CD4-positive, alpha-beta memory T cell (primary cell): Measurements from ENCODE around the gene CELF6. TPM values are rescaled to one million over a fixed set of nuclear protein-coding genes. Genes with fewer than 3 reads are reported as not detected.

Experiments
- CTCF ChIA-PET: fragments of 350-600 bp; sonication (Branson Sonifier 250); formaldehyde crosslinking; loops from one replicate; lab custom pipeline; 2021; ENCODE audit warnings: inconsistent platforms; ENCODE audit not compliant: partially characterized antibody; lab: Charles Lee
- POLR2A ChIA-PET: fragments of 350-600 bp; sonication (Branson Sonifier 250); formaldehyde crosslinking; loops from one replicate; lab custom pipeline; 2021; ENCODE audit not compliant: partially characterized antibody; lab: Charles Lee
- DNase-seq, 5 donors: peaks; one replicate each; pipeline versions ENCODE4 v3.0.0 to v3.0.0-alpha.2; 2020 to 2022; ENCODE audit warnings: mixed read lengths in 1 of 5
- H3K27ac ChIP-seq: one replicate; pipeline ENCODE4 v1.7.0; 2013; ENCODE audit warnings: low read depth, low read length
- H3K27me3 ChIP-seq: 2 replicates; pipeline ENCODE4 v1.7.0; 2013; ENCODE audit warnings: mild to moderate bottlenecking, low read length, moderate library complexity; ENCODE audit not compliant: insufficient read depth
- H3K36me3 ChIP-seq: 2 replicates; pipeline ENCODE4 v1.7.0; 2013; ENCODE audit warnings: mild to moderate bottlenecking, low read length, moderate library complexity; ENCODE audit not compliant: insufficient read depth
- H3K4me1 ChIP-seq: 2 replicates; pipeline ENCODE4 v1.7.0; 2013; ENCODE audit warnings: mild to moderate bottlenecking, low read length, moderate library complexity; ENCODE audit not compliant: insufficient read depth
- H3K4me3 ChIP-seq, 2 donors: one replicate each; pipeline ENCODE4 v1.7.0; 2013; ENCODE audit warnings: low read length in 2 of 2, mild to moderate bottlenecking in 1 of 2
- H3K9me3 ChIP-seq, 2 donors: one replicate each; pipeline ENCODE4 v1.7.0; 2013; ENCODE audit warnings: low read length in 2 of 2, control low read depth in 1 of 2; ENCODE audit not compliant: control insufficient read depth in 1 of 2
- H3K27ac Mint-ChIP-seq, 7 donors: one replicate each; pipeline ENCODE4 v1.8.0; 2020 to 2021; ENCODE audit warnings: mixed read lengths in 7 of 7, mild to moderate bottlenecking in 6 of 7, inconsistent platforms in 3 of 7, moderate library complexity in 3 of 7
- H3K27me3 Mint-ChIP-seq, 2 donors: one replicate each; pipeline ENCODE4 v1.8.0; 2020 to 2021; ENCODE audit warnings: mixed read lengths in 2 of 2
- H3K36me3 Mint-ChIP-seq, 2 donors: one replicate each; pipeline ENCODE4 v1.8.0; 2020 to 2021; ENCODE audit warnings: mixed read lengths in 2 of 2, inconsistent platforms in 1 of 2, mild to moderate bottlenecking in 1 of 2
- H3K4me1 Mint-ChIP-seq, 4 donors: one replicate each; pipeline ENCODE4 v1.8.0; 2020 to 2021; ENCODE audit warnings: mixed read lengths in 4 of 4, mild to moderate bottlenecking in 1 of 4
- H3K4me3 Mint-ChIP-seq, 8 donors: one replicate each; pipeline ENCODE4 v1.8.0; 2020 to 2021; ENCODE audit warnings: mixed read lengths in 8 of 8, mild to moderate bottlenecking in 7 of 8, moderate library complexity in 6 of 8, inconsistent platforms in 3 of 8
- H3K9me3 Mint-ChIP-seq, 8 donors: one replicate each; pipeline ENCODE4 v1.8.0; 2020 to 2021; ENCODE audit warnings: mixed read lengths in 8 of 8, mild to moderate bottlenecking in 5 of 8, inconsistent platforms in 3 of 8, moderate library complexity in 1 of 8
- intact Hi-C: fragments of 100-400 bp; cut with micrococcal nuclease; formaldehyde crosslinking; loops from one replicate; pipeline ENCODE4 v1.15.1; 2023
- polyA plus RNA-seq, 2 donors: library from polyadenylated mRNA; unstranded; fragments of 300-500 nt; fragmentation: Illumina TruSeq; gene quantifications; one replicate each; pipeline ENCODE4 v1.2.3, GENCODE V29; 2021
- total RNA-seq, 2 experiments: library from RNA; stranded (reverse); gene quantifications; one replicate each; pipeline ENCODE4 v1.2.3, GENCODE V29; 2021

The CELF6 gene
- total and polyA plus RNA-seq, 4 experiments from 2014 or later: 2.6 to 4.9 TPM; not detected in 2

- Histone ChIP-seq H3K27ac (no peak overlapping the region), H3K36me3 (peaks cover 22% of the 10 kb centered on the region), H3K4me3 (no peak overlapping the region), H3K27me3 (no peaks in the 10 kb centered on the region), H3K9me3 (no peaks in the 10 kb centered on the region), H3K4me1 (peaks cover 18% of the 10 kb centered on the region)
- Mint-ChIP-seq H3K36me3 (peaks cover 21 to 31% of the 10 kb centered on the region in 2 donors), H3K27me3 (no peaks in the 10 kb centered on the region), H3K4me1 (peaks cover 13 to 30% (median 17%) of the 10 kb centered on the region in 4 donors), H3K9me3 (no peaks in the 10 kb centered on the region), H3K27ac (no peak overlapping the region), H3K4me3 (no peak overlapping the region)
- CTCF ChIA-PET: interaction anchor here (1.0 to 4.4 kb wide), 2 partner anchors 8 to 11 kb away, joined by 5 to 25 read pairs; partner anchors contain the start of gene PKM
- DNase-seq: no peak
- intact Hi-C loops: no loop called here
- POLR2A ChIA-PET: interaction anchor here (4.9 to 7.6 kb wide), 2 partner anchors 8 to 11 kb away, joined by 27 to 40 read pairs; partner anchors contain the start of gene PKM
These were observed 81.4 kb downstream of the CELF6 start for GRCh38 chr15:72238586-72238985.

- peaks cover 14 to 32% (median 19%) of the 10 kb centered on the region in 4 donors for H3K4me1 Mint-ChIP-seq
- intact Hi-C loops: no loop called here
- no peaks in the 10 kb centered on the region for H3K27me3 ChIP-seq
- peak overlapping the region in 1 of 8 donors; percentile 29 for H3K4me3 Mint-ChIP-seq
- H3K4me1 ChIP-seq: peaks cover 21% of the 10 kb centered on the region
- H3K27ac ChIP-seq: no peak overlapping the region
- ChIA-PET POLR2A (interaction anchor here (4.9 to 7.6 kb wide), 2 partner anchors 7 to 11 kb away, joined by 27 to 40 read pairs; partner anchors contain the start of gene PKM), CTCF (interaction anchor here (0.8 to 4.4 kb wide), 3 partner anchors 11 to 37 kb away, joined by 4 to 25 read pairs (median 22); no protein-coding TSS in a partner anchor)
- DNase-seq: no peak
- peaks cover 22% of the 10 kb centered on the region for H3K36me3 ChIP-seq
- no peak overlapping the region for H3K4me3 ChIP-seq
- H3K36me3 Mint-ChIP-seq: peaks cover 18 to 25% of the 10 kb centered on the region in 2 donors
- no peaks in the 10 kb centered on the region for H3K27me3 Mint-ChIP-seq
- no peaks in the 10 kb centered on the region for H3K9me3 ChIP-seq
- H3K9me3 Mint-ChIP-seq: no peaks in the 10 kb centered on the region
- peak overlapping the region in 4 of 7 donors; percentile 61 to 66 (median 62) for H3K27ac Mint-ChIP-seq
These were observed 82.1 kb downstream of the CELF6 start for GRCh38 chr15:72237853-72238224.

GRCh38 chr15:72237029-72237852 lies 82.7 kb downstream of the CELF6 start:
- H3K4me3 Mint-ChIP-seq: peak overlapping the region in 3 of 8 donors; percentile 22 to 51 (median 29)
- ChIA-PET POLR2A (interaction anchor here (7.6 kb wide), 1 partner anchor 10 kb away, joined by 40 read pairs; no protein-coding TSS in a partner anchor), CTCF (interaction anchor here (0.8 to 3.0 kb wide), 2 partner anchors 10 to 37 kb away, joined by 4 to 22 read pairs; no protein-coding TSS in a partner anchor)
- H3K36me3 ChIP-seq: peaks cover 17% of the 10 kb centered on the region
- peaks cover 13 to 19% of the 10 kb centered on the region in 2 donors for H3K36me3 Mint-ChIP-seq
- DNase-seq: peak; percentile 13 to 72 (median 21)
- intact Hi-C loops: no loop called here
- H3K27me3 ChIP-seq: no peaks in the 10 kb centered on the region
- peak overlapping the region; percentile 23 to 81 (median 61) for H3K27ac Mint-ChIP-seq
- peaks cover 27% of the 10 kb centered on the region for H3K4me1 ChIP-seq
- peaks cover 20 to 38% (median 25%) of the 10 kb centered on the region in 4 donors for H3K4me1 Mint-ChIP-seq
- H3K9me3 Mint-ChIP-seq: no peaks in the 10 kb centered on the region
- H3K9me3 ChIP-seq: no peaks in the 10 kb centered on the region
- no peak overlapping the region for H3K27ac ChIP-seq
- H3K4me3 ChIP-seq: no peak overlapping the region
- no peaks in the 10 kb centered on the region for H3K27me3 Mint-ChIP-seq

DNA sequence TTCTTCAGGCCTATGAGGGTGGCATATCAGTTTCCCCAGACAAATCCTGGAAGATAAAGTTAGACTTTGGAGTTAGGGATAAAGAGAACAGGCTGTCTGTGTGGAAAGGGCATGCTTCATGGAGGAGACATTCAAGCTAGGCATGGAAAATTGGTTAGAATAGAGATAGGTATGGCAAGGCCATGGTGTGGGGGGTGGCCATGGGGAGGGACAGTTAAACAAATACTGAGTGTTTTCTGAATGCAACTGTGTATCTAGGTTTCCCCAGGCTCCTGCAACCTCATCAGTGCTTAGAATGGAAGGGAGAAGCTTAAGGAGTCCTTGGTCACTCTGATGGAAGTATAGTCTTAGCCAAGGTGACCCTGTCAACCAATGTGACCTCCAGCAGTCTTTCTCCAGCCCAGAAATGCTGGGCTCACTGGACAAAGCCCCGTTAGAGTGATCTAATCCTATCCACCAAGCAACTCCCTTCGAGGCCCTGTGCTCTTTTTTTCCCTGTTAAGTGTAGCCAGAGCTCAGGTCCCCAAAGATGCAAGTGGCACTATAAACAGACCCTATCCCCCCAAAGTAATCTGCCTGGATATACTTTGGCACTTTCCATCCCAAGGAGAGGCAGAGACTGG lies 83.5 kb downstream of the CELF6 start:
- no peak for DNase-seq
- POLR2A ChIA-PET: interaction anchor here (7.6 kb wide), 1 partner anchor 9 kb away, joined by 40 read pairs; no protein-coding TSS in a partner anchor
- Histone ChIP-seq H3K27ac (no peak overlapping the region), H3K36me3 (peaks cover 10% of the 10 kb centered on the region), H3K4me3 (no peak overlapping the region), H3K27me3 (no peaks in the 10 kb centered on the region), H3K4me1 (peaks cover 29% of the 10 kb centered on the region), H3K9me3 (no peaks in the 10 kb centered on the region)
- Mint-ChIP-seq H3K4me1 (peaks cover 27 to 46% (median 32%) of the 10 kb centered on the region in 4 donors), H3K36me3 (peaks cover 7 to 19% of the 10 kb centered on the region in 2 donors), H3K4me3 (peak overlapping the region in 1 of 8 donors; percentile 22), H3K9me3 (no peaks in the 10 kb centered on the region), H3K27ac (peak overlapping the region in 6 of 7 donors; percentile 25 to 74 (median 54)), H3K27me3 (no peaks in the 10 kb centered on the region)
- CTCF ChIA-PET: interaction anchor here (3.0 kb wide), 1 partner anchor 9 kb away, joined by 22 read pairs; no protein-coding TSS in a partner anchor
- intact Hi-C loops: no loop called here

DNA sequence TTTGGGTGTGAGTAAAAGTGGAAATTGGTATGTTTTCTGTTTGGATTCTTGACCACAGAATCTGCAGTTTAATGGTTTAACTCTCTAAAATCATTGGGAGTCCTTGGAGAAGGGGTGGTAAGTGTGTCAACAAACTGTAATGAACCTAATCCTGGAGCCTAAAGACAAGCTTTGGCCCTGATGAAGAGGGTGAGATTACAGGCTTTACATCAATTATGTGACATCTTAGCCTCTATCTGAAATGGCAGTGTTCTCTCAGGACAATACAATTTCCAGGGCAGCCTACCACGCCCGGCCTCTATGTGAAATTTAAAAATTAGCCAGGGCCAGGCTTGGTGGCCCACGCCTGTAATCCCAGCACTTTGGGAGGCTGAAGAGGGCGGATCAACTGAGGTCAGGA lies 84.7 kb downstream of the CELF6 start:
- POLR2A ChIA-PET: no interaction called here
- H3K36me3 Mint-ChIP-seq: peaks cover 0 to 16% of the 10 kb centered on the region in 2 donors
- Histone ChIP-seq H3K27me3 (no peaks in the 10 kb centered on the region), H3K4me3 (no peak overlapping the region), H3K27ac (no peak overlapping the region), H3K9me3 (no peaks in the 10 kb centered on the region), H3K4me1 (peaks cover 29% of the 10 kb centered on the region), H3K36me3 (no peaks in the 10 kb centered on the region)
- H3K4me3 Mint-ChIP-seq: no peak overlapping the region
- no peaks in the 10 kb centered on the region for H3K9me3 Mint-ChIP-seq
- H3K27me3 Mint-ChIP-seq: peaks cover 0 to 2% of the 10 kb centered on the region in 2 donors
- peaks cover 27 to 52% (median 33%) of the 10 kb centered on the region in 4 donors for H3K4me1 Mint-ChIP-seq
- no peak for DNase-seq
- H3K27ac Mint-ChIP-seq: no peak overlapping the region
- CTCF ChIA-PET: interaction anchor here (3.0 kb wide), 1 partner anchor 8 kb away, joined by 22 read pairs; no protein-coding TSS in a partner anchor
- intact Hi-C loops: no loop called here
